Right lung (tissue), 10 donors: ENCODE measurements around the gene OR10H1. TPM values are rescaled to one million over a fixed set of nuclear protein-coding genes. Genes with fewer than 3 reads are reported as not detected.
"Not testable (repeated sequence)": the region's sequence is repeated elsewhere in the genome, so short reads cannot be mapped to it uniquely, and the experiment has no call there.

Experiments used
- DNase-seq, 2 donors: peaks; one replicate each; pipeline ENCODE4 v3.0.0-alpha.2; 2013
- long read RNA-seq, 8 donors: transcript quantifications; one replicate each; lab custom pipeline, GENCODE V29; 2026
- polyA plus RNA-seq, 5 donors: library from polyadenylated mRNA; unstranded; fragments of 120-200 nt; gene quantifications; one replicate each; pipeline versions ENCODE4 v1.2.1 to v1.2.3, GENCODE V29; 2013; ENCODE audit warnings: inconsistent platforms in 1 of 5, low replicate concordance in 1 of 5; ENCODE audit not compliant: insufficient read length in 5 of 5, insufficient read depth in 1 of 5

Gene OR10H1, protein sequence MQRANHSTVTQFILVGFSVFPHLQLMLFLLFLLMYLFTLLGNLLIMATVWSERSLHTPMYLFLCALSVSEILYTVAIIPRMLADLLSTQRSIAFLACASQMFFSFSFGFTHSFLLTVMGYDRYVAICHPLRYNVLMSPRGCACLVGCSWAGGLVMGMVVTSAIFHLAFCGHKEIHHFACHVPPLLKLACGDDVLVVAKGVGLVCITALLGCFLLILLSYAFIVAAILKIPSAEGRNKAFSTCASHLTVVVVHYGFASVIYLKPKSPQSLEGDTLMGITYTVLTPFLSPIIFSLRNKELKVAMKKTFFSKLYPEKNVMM
- polyA plus RNA-seq = under 1 TPM in 4 of 5 donors, not detected in 1; 0.03 to 0.09 (median 0.06) TPM
- long read RNA-seq, donor 1 = 0 reads
- long read RNA-seq, donor 2 = 0 reads
- long read RNA-seq, donor 3 = 0 reads
- long read RNA-seq, donor 4 = 0 reads
- long read RNA-seq, donor 5 = 0 reads
- long read RNA-seq, donor 6 = 0 reads
- long read RNA-seq, donor 7 = 0 reads
- long read RNA-seq, donor 8 = 0 reads

DNA sequence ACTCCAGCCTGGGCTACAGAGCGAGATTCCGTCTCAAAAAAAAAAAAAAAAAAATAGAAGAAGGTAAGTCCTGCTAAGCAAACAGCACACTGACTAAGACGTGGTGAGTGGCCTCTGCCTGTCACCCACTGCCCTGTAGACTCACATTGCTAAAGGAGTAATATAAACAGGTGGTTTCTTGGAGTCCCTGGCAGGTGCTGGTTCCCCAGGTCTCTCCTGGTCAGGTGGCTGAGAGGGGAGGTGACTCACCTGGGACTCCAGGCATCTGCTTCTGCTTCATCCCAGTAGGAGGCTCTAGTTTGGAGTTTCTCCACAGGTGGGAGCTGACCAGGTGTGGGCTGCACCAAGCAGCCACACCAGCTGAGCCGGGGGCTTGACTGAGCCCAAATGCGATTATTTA lies at the start of gene OR10H1:
TSS of gene OR10H1 (minus strand) at position 359 of the 400 bp plus-strand sequence. CDS start 7,627 bp downstream, outside the sequence.
- DNase-seq = no peak

DNA sequence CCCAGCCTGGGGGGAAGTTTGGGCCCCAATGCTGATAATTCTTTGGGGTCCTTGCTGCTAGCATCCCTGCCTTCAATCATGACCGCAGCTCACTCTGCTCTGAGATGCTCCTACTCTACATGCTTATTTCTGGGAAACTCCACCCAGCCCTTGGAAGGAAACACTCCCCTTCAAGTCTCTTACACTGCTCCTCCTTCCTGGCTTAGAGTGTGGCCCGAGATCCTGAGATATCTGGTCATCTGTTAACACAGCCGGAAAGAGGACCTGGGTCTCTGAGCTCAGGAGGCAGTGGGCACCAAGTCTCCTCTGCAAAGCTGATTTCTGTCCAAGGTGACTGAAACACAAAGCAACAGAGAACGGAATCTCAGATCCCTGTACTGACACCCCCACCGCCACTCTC lies 49.4 kb upstream of the OR10H1 start:
- DNase-seq = no peak

DNA sequence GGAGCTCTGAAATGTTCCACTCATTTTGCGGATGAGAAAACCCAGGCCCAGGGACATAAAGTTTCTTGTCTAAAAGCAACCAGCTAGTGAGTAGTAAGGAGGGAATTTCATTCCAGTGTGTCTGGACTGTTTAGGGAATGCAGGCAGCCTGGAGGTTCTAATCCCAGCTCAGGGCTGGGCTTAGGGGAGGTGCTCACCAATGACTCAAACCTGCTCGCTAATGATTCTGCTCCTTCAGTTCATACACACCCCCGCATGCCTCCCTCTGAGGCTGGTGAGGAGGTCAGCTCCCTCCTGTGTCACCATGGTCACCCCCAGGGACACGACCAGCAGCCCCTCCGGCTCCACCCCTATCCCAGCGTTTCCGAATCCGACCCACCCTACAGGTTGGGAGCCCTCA lies 47.8 kb upstream of the OR10H1 start:
- DNase-seq = no peak

DNA sequence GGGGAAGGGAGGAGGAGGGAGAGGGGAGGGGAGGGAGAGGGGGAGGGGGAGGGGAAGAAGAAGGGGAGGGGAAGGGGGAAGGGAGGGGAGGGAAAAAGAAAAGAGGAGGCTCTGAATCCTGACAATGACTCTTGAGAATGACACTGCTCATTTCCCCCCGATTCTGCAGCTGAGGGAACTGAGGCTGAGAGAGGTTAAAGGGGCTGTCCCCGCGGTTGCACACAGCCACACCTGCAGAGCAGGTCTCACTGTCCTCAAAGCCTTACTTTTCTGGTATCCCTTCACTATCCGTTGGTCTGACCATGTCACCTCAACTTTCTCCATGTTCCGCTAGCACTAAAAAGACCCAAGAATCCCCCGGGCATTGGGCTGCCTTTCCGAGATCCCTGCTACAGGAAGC lies 47.0 kb upstream of the OR10H1 start:
- no peak for DNase-seq

DNA sequence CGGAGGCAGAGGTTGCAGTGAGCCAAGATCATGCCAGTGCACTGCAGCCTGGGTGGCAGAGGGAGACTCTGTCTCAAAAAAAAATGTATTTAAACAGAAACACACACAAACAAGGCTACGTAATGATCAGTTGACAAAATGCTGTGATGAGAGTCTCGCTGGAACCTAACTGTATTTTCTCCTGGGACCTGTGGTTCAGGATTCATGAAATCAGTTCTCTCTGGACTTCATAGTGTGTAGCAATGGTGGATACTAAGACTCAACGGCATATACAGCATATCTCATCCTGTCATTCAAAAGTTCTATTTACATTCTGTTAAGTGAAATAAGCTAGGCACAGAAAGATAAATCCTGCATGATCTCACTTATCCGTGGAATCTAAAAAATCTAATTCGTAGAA lies 45.1 kb upstream of the OR10H1 start:
- DNase-seq = no peak

DNA sequence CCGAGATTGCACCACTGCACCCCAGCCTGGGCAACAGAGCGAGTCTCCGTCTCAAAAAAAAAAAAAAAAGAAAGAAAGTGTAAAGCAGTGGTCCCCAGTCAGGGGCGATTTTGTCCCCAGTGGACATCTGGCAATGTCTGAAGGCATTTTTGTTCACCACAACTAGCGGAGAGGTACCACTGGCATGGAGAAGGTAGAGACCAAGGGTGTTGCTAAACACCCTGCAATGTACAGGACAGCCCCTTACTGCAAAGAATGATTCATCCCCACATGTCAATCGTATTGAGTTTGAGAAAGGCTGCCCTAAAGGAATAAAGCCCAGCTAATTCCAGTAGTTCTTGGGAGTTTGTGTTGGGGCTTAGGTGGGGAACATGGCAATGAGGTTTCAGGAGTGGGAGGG lies 43.7 kb upstream of the OR10H1 start:
- no peak for DNase-seq

DNA sequence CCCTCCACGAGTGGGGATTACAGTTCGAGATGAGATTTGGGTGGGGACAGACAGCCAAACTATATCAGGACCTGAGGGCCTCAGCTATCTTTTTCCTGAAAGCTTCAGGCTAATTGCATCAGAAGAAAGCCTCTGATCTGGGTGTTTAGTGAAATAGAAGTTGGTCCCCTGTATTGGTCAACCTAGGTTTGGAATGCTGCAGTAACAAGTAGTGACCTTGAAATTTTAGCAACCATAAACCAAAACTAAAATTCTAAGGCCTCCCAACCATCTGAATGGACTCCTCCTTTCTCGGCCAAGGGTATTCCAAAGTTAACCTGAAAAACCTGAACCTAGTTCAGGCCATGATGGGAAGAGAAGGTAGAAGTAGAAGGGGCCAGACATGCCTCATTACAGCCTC lies 34.9 kb upstream of the OR10H1 start:
- no peak for DNase-seq

DNA sequence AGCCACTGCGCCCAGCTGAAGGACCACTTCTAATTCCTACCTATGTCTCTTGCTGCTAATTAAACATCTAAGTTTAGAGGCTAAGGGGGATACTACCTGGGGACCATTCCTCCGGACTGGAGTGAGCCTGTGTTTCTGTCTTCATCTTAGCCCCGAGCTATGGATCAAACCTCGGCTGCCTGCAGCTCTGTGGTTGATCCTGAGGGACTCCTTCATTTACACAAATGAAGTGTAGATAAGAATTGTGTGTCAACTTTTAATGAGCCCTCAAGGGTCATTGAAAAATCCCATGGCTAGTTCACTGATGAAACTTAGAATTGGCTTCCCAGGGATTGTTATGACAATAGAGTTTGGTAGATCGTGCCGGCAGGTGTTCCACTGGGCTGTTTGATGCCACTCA lies 31.5 kb upstream of the OR10H1 start:
- DNase-seq = no peak

DNA sequence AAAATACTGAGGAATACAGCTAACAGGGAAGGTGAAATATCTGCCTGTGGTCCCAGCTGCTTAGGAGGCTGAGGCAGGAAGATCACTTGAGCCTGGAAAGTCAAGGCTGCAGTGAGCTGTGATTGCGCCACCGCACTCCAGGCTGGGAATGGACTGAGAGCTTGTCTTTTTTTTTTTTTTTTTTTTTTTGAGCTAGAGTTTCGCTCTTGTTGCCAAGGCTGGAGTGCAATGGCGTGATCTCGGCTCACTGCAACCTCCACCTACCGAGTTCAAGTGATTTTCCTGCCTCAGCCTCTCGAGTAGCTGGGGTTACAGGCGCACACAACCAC lies 28.4 kb upstream of the OR10H1 start:
- DNase-seq = peak in 1 of 2 donors; percentile 18

DNA sequence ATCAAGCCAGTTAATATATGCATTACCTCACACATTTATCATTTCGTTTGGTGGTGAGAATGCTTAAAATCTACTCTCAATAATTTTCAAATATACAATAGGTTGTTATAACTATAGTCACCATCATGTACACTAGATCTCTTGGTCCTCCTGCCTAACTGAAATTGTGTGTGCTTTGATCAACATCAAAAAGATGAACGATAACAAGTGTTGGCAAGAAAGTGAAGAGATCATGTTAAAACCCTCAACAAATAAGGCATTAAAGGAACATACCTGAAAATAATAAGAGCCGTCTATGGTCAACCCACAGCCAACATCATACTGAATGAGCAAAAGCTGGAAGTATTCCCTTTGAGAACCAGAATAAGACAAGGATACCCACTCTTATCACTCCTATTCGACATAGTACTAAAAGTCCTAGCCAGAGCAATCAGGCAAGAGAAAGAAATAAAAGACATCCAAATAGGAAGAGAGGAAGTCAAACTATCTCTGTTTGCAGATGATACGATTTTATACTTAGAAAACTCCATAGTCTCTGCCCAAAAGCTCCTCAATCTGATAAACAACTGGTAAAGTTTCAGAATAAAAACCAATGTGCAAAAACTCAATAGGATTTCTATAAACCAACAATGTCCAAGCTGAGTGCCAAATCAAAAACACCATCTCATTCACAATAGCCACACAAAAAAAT lies 27.9 kb upstream of the OR10H1 start:
- no peak for DNase-seq

DNA sequence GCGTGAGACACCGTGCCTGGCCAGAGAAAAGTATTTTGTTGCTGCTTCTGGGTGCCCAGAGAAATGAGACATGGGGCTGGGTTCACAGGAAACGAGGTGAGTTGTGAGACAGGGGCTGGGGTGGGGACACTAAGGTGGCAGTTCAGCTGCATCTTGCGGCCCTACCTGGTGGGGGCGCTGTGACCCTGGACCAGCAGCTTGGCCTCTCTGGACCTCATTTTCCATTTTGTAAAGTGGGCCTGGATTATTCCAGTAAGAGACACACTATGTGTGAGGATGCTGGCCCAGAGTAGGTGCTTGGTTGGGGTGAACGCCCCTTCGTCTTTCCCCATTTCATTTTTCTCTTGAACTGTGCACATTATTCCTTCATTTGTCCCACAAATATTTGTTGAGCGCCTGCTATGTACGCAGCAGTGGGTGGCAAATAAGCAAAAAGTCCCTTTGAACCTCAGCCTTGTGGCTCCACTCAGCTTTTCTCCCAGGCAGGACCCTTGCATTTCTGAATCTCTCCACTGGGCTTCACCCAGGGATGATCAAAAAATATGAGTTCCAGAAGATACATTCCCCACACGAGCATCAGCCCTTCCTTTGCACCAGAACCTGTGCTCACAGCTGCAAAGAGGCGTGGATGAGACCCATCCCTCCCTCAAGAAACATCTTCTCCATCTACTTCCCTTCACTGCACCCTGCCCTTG lies 26.6 kb upstream of the OR10H1 start:
- no peak for DNase-seq

DNA sequence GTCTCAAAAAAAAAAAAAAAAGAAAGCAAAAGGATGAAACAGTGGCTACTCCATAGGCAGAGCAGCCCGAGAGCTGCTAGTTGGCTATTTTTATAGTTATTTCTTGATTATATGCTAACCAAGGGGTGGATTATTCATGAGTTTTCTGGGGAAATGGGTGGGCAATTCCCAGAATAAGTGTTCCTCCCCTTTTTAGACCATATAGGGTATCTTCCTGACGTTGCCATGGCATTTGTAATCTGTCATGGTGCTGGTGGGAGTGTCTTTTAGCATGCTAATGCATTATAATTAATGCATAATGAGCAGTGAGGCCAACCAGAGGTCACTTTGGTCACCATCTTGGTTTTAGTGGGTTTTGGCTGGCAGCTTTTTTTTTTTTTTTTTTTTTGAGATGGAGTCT lies 25.4 kb upstream of the OR10H1 start:
- DNase-seq = no peak

DNA sequence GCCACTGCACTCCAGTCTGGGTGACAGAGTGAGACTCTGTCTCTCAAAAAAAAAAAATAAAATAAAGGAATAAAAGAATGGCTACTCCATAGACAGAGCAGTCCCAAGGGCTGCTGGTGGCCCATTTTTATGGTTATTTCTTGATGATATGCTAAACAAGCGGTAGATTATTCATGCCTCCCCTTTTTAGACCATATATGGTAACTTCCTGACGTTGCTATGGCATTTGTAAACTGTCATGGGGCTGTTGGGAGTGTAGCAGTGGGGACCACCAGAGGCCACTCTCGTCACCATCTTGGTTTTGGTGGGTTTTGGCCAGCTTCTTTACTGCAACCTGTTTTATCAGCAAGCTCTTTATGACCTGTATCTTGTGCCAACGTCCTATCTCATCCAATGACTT lies 24.4 kb upstream of the OR10H1 start:
- not testable (repeated sequence) for DNase-seq

DNA sequence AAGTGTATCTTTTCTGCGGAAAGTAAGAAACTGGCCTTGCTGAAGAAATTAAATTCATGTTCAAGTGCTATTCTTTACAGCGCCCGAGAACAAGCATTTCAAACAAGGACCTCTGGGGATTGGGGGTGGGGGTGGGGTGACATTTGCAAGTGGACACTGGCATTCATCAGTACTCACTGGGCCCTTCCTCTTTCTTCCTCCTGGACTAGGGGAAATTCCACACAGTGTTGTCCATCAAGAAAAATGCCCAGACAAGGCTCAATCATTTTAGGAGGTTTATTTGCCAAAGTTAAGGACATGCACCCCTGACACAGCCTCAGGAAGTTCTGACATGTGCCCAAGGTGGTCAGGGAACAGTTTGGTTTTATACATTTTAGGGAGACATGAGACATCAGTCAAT lies 22.9 kb upstream of the OR10H1 start:
- DNase-seq = no peak

DNA sequence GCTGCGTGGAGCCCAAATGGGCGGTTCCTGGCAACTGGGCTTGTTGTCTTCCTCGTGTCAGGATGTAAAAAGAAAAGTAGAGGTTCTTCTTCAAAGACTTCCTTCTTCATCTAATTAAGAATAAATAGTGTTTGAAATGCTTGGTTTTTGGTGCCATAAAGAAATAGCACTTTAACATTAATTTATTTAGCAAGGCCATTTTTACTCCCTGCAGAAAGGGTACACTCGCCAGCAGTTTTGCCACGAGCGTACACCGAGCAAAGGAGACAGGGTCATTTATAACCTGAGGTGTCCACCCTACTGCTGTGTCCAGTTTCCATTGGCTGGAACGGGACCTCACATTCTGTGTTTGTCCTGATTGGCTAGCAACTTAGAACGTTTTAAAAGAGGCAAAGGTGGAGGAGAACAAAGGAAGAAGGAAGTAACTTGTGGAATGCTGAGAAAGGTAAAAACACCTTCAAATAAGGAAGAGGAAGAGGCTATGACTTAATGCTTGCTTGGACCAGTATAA lies 21.8 kb upstream of the OR10H1 start:
- no peak for DNase-seq

DNA sequence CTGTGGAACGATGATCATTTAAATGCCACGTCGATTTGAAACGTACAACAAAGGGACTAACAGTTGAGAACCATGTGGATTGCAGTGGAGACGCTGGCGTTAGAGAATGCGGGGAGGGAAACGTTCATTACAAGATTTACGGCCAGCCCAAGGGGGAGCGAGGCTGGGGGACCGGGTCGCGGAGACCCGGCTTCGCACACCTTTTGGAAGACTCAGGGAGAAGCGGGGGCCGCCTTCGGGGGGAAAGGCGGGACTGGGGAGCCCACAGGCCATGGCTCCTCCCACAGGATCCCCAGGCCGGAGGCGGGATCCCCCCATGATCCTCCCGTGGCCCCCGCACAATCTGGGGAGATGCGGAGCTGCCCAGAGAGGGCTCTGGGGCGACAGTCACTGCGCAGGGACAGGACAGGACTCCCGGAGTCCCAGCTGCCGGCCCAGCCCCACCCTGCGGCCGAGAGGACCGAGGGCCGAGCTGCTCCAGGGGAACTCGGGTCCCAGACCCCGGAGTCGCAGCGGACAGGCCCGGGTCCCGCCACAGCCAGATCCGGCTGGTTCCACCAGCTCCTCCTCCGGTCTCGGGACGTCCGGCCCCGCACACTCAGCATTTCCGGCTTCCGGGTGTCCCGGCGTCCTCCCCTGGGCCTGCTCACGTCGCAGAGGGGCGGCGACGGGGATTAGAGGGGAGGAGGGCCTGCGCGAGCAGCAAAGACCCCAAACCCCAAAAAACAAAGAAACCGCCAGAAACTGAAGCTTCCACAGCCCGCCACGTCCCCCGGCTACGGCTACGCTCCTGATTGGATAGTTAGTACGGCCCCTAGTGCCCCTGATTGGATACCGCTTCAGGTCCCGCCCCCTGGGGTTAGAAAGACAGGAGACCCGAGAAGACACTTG lies 21.1 kb upstream of the OR10H1 start:
- peak; percentile 96 to 98 for DNase-seq

DNA sequence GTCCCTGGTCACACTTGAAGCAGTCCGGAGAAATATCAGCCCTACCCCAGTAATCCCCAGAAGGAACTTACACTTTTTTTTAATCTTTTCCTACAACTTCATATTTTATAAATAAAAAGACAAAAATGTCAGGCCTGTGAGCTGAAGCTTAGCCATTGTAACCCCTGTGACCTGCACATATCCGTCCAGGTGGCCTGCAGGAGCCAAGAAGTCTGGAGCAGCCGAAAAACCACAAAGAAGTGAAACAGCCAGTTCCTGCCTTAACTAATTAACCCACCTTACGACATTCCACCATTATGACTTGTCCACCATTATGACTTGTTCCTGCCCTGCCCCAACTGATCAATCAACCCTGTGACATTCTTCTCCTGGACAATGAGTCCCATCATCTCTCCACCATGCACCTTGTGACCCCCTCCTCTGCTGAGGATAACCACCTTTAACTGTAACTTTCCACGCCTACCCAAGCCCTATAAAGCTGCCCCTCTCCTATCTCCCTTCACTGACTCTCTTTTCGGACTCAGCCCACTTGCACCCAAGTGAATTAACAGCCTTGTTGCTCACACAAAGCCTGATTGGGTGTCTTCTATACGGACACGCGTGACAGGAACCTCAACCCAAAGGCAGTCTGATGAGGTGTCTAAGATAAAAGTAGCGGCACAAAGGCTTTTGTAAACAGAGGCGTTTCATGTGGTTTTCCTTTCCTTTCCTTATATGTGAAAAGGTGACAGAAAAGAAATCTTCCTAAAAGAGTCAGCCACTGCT lies 20.3 kb upstream of the OR10H1 start:
- DNase-seq = not testable (repeated sequence)

DNA sequence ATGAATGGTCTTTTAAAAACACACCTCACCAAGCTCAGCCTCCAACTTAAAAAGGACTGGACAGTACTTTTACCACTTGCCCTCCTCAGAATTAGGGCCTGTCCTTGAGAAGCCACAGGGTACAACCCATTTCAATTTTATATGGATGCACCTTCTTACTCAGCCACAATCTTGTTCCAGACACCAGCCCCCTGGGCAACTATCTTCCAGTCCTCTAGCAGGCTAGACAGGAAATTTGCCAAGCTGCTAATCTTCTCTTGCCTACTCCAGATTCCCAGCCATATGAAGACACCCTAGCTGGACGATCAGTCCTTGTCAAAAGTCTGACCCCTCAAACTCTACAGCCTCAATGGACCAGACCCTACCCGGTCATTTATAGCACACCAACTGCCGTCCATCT lies 18.8 kb upstream of the OR10H1 start:
- DNase-seq = not testable (repeated sequence)

DNA sequence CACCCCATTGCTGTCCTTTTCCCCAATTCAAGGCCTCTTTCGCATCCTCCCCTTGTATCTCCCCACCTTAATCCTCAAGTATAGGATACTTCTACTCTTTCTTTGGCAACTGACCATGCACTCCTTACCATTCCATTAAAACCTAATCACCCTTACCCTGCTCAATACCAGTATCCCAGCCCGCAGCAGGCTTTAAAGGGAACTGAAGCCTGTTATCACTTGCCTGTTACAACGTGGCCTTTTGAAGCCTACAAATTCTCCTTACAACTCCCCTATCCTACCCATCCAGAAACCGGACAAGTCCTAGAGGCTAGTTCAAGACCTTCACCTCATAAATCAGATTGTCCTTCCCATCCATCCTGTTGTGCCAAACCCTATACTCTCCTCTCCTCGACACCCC lies 16.2 kb upstream of the OR10H1 start:
- no peak for DNase-seq

DNA sequence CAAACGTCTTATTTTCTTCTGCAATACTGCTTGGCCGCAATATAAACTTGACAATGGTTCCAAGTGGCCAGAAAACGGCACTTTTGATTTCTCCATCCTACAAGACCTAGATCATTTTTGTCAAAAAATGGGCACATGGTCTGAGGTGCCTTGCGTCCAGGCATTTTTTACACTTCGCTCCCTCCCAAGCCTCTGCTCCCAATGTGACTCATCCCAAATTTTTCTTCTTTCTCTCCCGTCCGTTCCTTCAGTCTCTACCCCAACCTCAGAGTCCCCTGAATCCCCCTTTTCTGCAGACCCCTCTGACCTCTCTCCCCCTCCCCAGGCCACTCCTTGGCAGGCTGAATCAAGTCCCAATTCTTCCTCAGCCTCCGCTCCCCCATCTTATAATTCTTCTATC lies 14.3 kb upstream of the OR10H1 start:
- DNase-seq = no peak

DNA sequence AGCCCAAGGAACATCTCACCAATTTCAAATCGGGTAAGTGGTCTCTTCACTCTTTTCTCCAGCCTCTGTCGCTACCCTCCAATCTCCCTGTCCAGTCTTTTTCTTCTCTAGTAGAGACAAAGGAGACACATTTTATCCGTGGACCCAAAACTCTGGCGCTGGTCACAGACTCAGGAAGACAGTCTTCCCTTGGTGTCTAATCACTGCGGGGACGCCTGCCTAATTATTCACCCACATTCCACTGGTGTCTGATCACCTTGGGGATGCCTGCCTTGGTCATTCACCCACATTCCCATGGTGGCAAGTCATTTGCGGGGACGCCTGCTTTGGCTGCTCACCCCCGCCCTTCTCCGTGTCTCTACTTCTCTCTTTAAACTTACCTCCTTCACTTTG lies 13.8 kb upstream of the OR10H1 start:
- DNase-seq = no peak
